Measurements from ENCODE around the gene TFPI. TPM values are rescaled to one million over a fixed set of nuclear protein-coding genes. Genes with fewer than 3 reads are reported as not detected.

TFPI gene
- total and polyA plus RNA-seq, 2 donors (not counting 3 experiments of a cell fraction or from before 2014, with no cell fraction given), result 177 to 286 TPM

DNA sequence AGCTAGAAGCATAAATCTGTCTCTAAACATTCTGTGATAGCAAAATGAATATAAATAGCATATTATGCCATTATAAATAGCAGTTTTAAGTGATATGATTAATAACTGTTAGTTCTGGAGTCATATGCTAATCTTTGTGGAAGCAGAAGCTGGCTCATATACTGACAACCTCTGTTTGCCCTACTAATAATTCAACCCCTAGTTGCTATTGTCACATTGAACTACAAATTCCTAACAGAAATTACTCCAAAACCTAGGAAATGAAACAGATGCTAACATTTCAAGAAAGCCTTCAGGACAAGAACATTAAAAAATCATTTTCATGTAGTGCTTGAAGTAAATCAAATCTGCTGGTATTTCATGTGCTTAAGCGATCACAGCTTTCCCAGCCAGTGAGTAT is 134.4 kb downstream of the TFPI start:
- Histone ChIP-seq H3K4me2 (ENCODE audit: insufficient read depth, low read length) (no peak overlapping the region), H3K9me3 (replicated peaks; ENCODE audit: control insufficient read depth, insufficient read depth, low read length) (no peaks in the 10 kb centered on the region), H4K20me1 (replicated peaks; ENCODE audit: control insufficient read depth, extremely low read depth, insufficient read depth, low read length) (no peaks in the 10 kb centered on the region), H3K9ac (replicated peaks; ENCODE audit: extremely low read depth, insufficient read depth, low read length) (no peak overlapping the region), H3K4me3 (replicated peaks in 1 of 3; ENCODE audit: insufficient read depth in 1 of 3, low read depth in 1 of 3, low read length in 3 of 3) (no peak overlapping the region), H3K27me3 (ENCODE audit: control insufficient read depth in 2 of 2, insufficient read depth in 2 of 2, low read length in 2 of 2) (no peaks in the 10 kb centered on the region), H3K79me2 (ENCODE audit: control insufficient read depth, insufficient read depth, low read length) (peaks cover 60% of the 10 kb centered on the region), H3K9me1 (replicated peaks; ENCODE audit: control insufficient read depth, extremely low read depth, insufficient read depth, low read length) (no peaks in the 10 kb centered on the region), H3K27ac (ENCODE audit: insufficient read depth, low read depth, low read length) (no peak overlapping the region), H3K4me1 (ENCODE audit: control insufficient read depth, extremely low read depth, insufficient read depth, low read length) (peaks cover 56% of the 10 kb centered on the region), H3K36me3 (ENCODE audit: control insufficient read depth in 2 of 2, extremely low read depth in 1 of 2, insufficient read depth in 2 of 2, low read length in 2 of 2) (peaks cover 0 to 8% of the 10 kb centered on the region in 2 experiments), H2AFZ (ENCODE audit: low read depth, low read length) (no peak overlapping the region)
- intact Hi-C loops (cut with micrococcal nuclease) (no loop called here), dilution Hi-C loops (cut with MboI; ENCODE audit: extremely low pct_ligation_motif_present, low sequenced_read_pairs) (no loop called here)
- BruUV-seq (replicated peaks), result no TSS peak
- TF ChIP-seq GATA2 (IDR thresholded peaks at IDR 0.05; ENCODE audit: insufficient read depth, insufficient read length, low read depth, low read length) (no peak), POLR2A (IDR thresholded peaks at IDR 0.05; ENCODE audit: low read depth, low read length) (no peak), CTCF (IDR thresholded peaks at IDR 0.05; ENCODE audit: extremely low read depth in 1 of 2, insufficient read depth in 1 of 2, low read depth in 1 of 2, low read length in 2 of 2) (no peak), FOS (IDR thresholded peaks at IDR 0.05; ENCODE audit: borderline replicate concordance, insufficient read depth, low read length) (no peak), MYC (IDR thresholded peaks at IDR 0.05; ENCODE audit: low read depth, low read length) (no peak), POLR2AphosphoS5 (IDR thresholded peaks at IDR 0.05; ENCODE audit: insufficient read depth, low read depth, low read length) (no peak)
- TF ChIP-seq, protein P1, sequence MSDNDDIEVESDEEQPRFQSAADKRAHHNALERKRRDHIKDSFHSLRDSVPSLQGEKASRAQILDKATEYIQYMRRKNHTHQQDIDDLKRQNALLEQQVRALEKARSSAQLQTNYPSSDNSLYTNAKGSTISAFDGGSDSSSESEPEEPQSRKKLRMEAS (IDR thresholded peaks at IDR 0.05; ENCODE audit: insufficient read depth, insufficient read length), result no peak
- FAIRE-seq (no peak), DNase-seq (ENCODE audit: low read depth, low spot score) (no peak)
- POLR2A ChIA-PET, result no interaction called here
- CTCF ChIA-PET, result interaction anchor here (0.8 kb wide), 1 partner anchor 16 kb away, joined by 3 read pairs; no protein-coding TSS in a partner anchor
